ENCODE measurements around the gene METTL8. TPM values are rescaled to one million over a fixed set of nuclear protein-coding genes. Genes with fewer than 3 reads are reported as not detected.

The METTL8 gene
- total RNA-seq, 4 donors from 2014 or later, result 28.6 to 44.0 (median 37.3) TPM

DNA sequence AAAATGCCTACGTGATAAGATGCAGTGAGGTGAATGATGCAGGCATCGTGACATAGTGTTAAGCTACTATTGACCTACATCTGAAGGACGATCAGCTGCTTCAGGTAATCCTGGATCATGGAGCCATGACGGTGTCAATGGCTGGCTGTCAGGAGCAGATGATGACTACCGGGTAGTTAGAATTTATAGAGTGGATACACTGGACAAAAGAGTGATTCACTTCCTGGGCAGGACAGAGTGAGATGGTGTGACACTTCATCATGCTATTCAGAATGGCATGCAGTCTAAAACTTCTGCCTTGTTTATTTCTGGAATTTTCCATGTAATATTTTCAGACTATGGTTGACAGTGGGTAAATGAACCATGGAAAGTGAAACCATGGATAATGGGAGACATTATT is 29.5 kb downstream of the METTL8 start:
- no peak overlapping the region for H3K27ac ChIP-seq
- H3K36me3 ChIP-seq, result no peaks in the 10 kb centered on the region
- peaks cover 0 to 6% (median 0%) of the 10 kb centered on the region in 3 donors for H3K9me3 ChIP-seq
- ATAC-seq, result no peak
- 57 to 90% methylated on average over 4 of the region's 5 CpGs for WGBS, 2 donors (ENCODE audit: low coverage in 1 of 2)
- peaks cover 0 to 6% (median 0%) of the 10 kb centered on the region in 3 donors for H3K4me1 ChIP-seq
- H3K4me3 ChIP-seq, result no peak overlapping the region
- H3K27me3 ChIP-seq, result no peaks in the 10 kb centered on the region
- TF ChIP-seq POLR2AphosphoS5 (IDR thresholded peaks at IDR 0.05), result no peak
- TF ChIP-seq, protein P1, sequence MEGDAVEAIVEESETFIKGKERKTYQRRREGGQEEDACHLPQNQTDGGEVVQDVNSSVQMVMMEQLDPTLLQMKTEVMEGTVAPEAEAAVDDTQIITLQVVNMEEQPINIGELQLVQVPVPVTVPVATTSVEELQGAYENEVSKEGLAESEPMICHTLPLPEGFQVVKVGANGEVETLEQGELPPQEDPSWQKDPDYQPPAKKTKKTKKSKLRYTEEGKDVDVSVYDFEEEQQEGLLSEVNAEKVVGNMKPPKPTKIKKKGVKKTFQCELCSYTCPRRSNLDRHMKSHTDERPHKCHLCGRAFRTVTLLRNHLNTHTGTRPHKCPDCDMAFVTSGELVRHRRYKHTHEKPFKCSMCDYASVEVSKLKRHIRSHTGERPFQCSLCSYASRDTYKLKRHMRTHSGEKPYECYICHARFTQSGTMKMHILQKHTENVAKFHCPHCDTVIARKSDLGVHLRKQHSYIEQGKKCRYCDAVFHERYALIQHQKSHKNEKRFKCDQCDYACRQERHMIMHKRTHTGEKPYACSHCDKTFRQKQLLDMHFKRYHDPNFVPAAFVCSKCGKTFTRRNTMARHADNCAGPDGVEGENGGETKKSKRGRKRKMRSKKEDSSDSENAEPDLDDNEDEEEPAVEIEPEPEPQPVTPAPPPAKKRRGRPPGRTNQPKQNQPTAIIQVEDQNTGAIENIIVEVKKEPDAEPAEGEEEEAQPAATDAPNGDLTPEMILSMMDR (IDR thresholded peaks at IDR 0.05), result no peak
- no peak for TF ChIP-seq EP300 (IDR thresholded peaks at IDR 0.05)
- TF ChIP-seq POLR2A (IDR thresholded peaks at IDR 0.05), result no peak

DNA sequence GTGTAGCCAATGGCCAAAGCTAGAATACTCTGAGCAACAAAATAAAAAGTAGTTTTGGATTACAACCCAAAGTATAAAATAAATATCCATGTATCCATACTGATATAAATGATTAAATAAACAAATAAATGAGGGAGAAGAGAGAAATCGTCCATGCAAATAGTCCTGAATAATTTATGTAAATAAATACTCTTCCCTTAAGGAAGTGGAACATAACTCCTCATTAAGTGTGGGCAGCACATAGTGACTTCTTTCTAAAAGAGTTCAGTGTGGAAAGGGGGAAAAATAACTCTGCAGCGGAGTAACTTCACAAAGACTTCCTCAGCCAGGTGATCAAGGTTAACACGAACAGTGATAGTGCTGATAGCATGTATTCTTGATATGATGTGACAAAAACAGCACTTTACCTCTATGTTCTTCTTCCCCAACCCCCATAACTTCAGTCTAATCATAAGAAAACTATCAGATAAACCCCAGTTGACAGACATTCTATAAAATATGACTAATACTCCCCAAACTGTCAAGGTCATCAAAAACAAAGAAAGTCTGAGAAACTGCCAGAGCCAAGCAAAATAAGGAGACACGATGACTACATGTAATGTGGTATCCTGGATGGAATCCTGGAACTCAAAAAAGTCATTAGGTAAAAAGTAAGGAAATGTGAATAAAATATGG is 30.7 kb downstream of the METTL8 start:
- Histone ChIP-seq H3K9me3 (peaks cover 0 to 6% (median 0%) of the 10 kb centered on the region in 3 donors), H3K36me3 (no peaks in the 10 kb centered on the region), H3K27me3 (no peaks in the 10 kb centered on the region), H3K4me3 (no peak overlapping the region), H3K4me1 (no peaks in the 10 kb centered on the region), H3K27ac (no peak overlapping the region)
- TF ChIP-seq POLR2A (IDR thresholded peaks at IDR 0.05) (no peak), EP300 (IDR thresholded peaks at IDR 0.05) (no peak), POLR2AphosphoS5 (IDR thresholded peaks at IDR 0.05) (no peak)
- TF ChIP-seq, protein P1 (IDR thresholded peaks at IDR 0.05), result no peak
- 72 to 88% methylated on average over 4 of the region's 4 CpGs for WGBS, 2 donors (ENCODE audit: low coverage in 1 of 2)
- no peak for ATAC-seq

DNA sequence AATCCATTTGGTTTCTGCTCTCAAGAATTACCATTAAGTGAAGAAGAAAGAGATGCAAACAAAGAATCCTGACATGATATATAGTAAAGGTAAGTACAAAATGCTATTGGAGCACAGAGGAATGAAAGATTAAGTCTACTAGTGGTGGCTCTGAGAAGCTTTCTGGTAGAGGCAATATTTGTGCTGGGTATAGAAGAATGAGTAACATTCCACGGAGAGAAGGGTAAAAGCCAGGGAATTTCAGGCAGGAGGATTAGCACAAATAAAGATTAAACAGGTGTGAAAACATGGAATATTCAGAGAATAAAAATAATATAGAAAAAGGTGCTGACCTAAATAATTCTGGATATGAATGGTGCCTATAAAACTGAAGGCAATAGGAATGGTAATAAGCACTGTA is 31.8 kb downstream of the METTL8 start:
- 100% methylated on average over 1 of the region's 1 CpG; no CpG with 5 or more reads in 1 of the 2 donors for WGBS, 2 donors (ENCODE audit: low coverage in 1 of 2)
- TF ChIP-seq, protein P1 (IDR thresholded peaks at IDR 0.05), result no peak
- TF ChIP-seq EP300 (IDR thresholded peaks at IDR 0.05) (no peak), POLR2AphosphoS5 (IDR thresholded peaks at IDR 0.05) (no peak), POLR2A (IDR thresholded peaks at IDR 0.05) (no peak)
- Histone ChIP-seq H3K27ac (no peak overlapping the region), H3K27me3 (no peaks in the 10 kb centered on the region), H3K4me1 (no peaks in the 10 kb centered on the region), H3K9me3 (peaks cover 0 to 6% (median 0%) of the 10 kb centered on the region in 3 donors), H3K4me3 (no peak overlapping the region), H3K36me3 (no peaks in the 10 kb centered on the region)
- ATAC-seq, result no peak

DNA sequence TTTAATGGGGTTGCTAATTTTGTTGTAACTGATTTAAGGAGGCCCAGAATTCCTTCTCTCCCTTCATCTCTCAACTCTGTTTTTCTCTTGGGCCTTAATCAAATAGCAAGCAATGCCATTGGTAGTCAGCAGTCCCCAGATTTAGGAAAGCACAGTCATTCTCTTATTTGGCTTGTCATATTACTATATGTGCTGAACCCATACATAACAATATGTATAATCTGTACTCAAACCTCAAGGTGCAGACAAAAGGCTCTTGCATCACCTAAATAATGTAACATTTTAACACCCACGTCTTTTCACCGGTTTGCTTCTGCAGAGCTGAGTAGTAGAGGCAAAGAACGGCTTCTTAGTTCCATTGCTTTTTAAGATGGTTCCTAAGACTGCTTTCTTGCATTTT is 33.4 kb downstream of the METTL8 start:
- 85% methylated on average over 3 of the region's 3 CpGs; no CpG with 5 or more reads in 1 of the 2 donors for WGBS, 2 donors (ENCODE audit: low coverage in 1 of 2)
- TF ChIP-seq POLR2AphosphoS5 (IDR thresholded peaks at IDR 0.05), result no peak
- no peak for TF ChIP-seq EP300 (IDR thresholded peaks at IDR 0.05)
- TF ChIP-seq, protein P1 (IDR thresholded peaks at IDR 0.05), result no peak
- no peak for TF ChIP-seq POLR2A (IDR thresholded peaks at IDR 0.05)
- Histone ChIP-seq H3K27ac (no peak overlapping the region), H3K4me3 (no peak overlapping the region), H3K9me3 (peaks cover 0 to 6% (median 0%) of the 10 kb centered on the region in 3 donors), H3K4me1 (no peaks in the 10 kb centered on the region), H3K27me3 (no peaks in the 10 kb centered on the region), H3K36me3 (no peaks in the 10 kb centered on the region)
- ATAC-seq, result no peak

DNA sequence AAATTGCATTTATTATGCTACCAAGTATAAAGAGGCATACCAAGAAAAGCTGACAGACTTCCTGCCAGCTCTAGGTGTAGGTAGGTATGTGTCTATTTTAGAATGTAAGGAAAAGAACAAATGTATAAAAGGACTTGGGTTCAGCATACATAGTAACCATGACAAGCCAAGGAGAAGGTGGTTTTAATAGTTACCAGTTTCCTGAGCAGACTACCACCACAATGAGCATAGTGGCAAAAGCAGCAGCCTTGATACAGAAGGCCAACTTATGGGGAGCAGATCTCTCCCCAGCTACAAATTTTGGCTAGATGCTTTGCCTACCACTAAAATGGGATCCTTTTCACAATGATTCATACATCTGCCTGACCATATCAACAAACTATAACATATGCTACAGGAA is 34.5 kb downstream of the METTL8 start:
- no peaks in the 10 kb centered on the region for H3K36me3 ChIP-seq
- ATAC-seq, result no peak
- H3K27me3 ChIP-seq, result no peaks in the 10 kb centered on the region
- no peak overlapping the region for H3K27ac ChIP-seq
- no peak for TF ChIP-seq EP300 (IDR thresholded peaks at IDR 0.05)
- TF ChIP-seq, protein P1 (IDR thresholded peaks at IDR 0.05), result no peak
- TF ChIP-seq POLR2AphosphoS5 (IDR thresholded peaks at IDR 0.05), result no peak
- no peak for TF ChIP-seq POLR2A (IDR thresholded peaks at IDR 0.05)
- peaks cover 0 to 6% (median 0%) of the 10 kb centered on the region in 3 donors for H3K9me3 ChIP-seq
- no peak overlapping the region for H3K4me3 ChIP-seq
- H3K4me1 ChIP-seq, result no peaks in the 10 kb centered on the region
